Midbrain (tissue), 1 donor: ENCODE results near the gene AGBL1.

Experiments
- DNase-seq: peaks from one replicate; lab custom pipeline; 2025; lab: John Stamatoyannopoulos, UW

Gene AGBL1

GRCh38 chr15:86644339-86644738 lies 564.7 kb downstream of the AGBL1 start:
- DNase-seq: no peak

- no peak for DNase-seq
These were observed 566.3 kb downstream of the AGBL1 start for GRCh38 chr15:86645925-86646500.

GRCh38 chr15:86647810-86648440 lies 568.3 kb downstream of the AGBL1 start:
- DNase-seq: no peak

GRCh38 chr15:86649277-86649676 lies 569.6 kb downstream of the AGBL1 start:
- DNase-seq: no peak

- DNase-seq: no peak
These were observed 570.4 kb downstream of the AGBL1 start for GRCh38 chr15:86650094-86650493.

GRCh38 chr15:86653344-86654197 lies 573.9 kb downstream of the AGBL1 start:
- no peak for DNase-seq

- DNase-seq: no peak
These were observed 574.8 kb downstream of the AGBL1 start for GRCh38 chr15:86654501-86654900.

GRCh38 chr15:86657305-86657704 lies 577.6 kb downstream of the AGBL1 start:
- DNase-seq: no peak

- DNase-seq: no peak
These were observed 580.2 kb downstream of the AGBL1 start for GRCh38 chr15:86659724-86660411.

- DNase-seq: no peak
These were observed 581.9 kb downstream of the AGBL1 start for GRCh38 chr15:86661580-86661979.

- DNase-seq: no peak
These were observed 583.6 kb downstream of the AGBL1 start for GRCh38 chr15:86663304-86663703.

- no peak for DNase-seq
These were observed 584.3 kb downstream of the AGBL1 start for GRCh38 chr15:86663979-86664378.

- DNase-seq: no peak
These were observed 584.9 kb downstream of the AGBL1 start for GRCh38 chr15:86664581-86664980.

GRCh38 chr15:86676002-86676401 lies 596.3 kb downstream of the AGBL1 start:
- DNase-seq: no peak

- no peak for DNase-seq
These were observed 597.6 kb downstream of the AGBL1 start for GRCh38 chr15:86677278-86677677.

GRCh38 chr15:86685263-86685662 lies 605.6 kb downstream of the AGBL1 start:
- no peak for DNase-seq

- DNase-seq: no peak
These were observed 609.3 kb downstream of the AGBL1 start for GRCh38 chr15:86689006-86689405.

- no peak for DNase-seq
These were observed 610.9 kb downstream of the AGBL1 start for GRCh38 chr15:86690566-86690965.

- DNase-seq: peak; percentile 7
These were observed 611.5 kb downstream of the AGBL1 start for GRCh38 chr15:86691091-86691663.

- no peak for DNase-seq
These were observed 621.4 kb downstream of the AGBL1 start for GRCh38 chr15:86700864-86701610.

- no peak for DNase-seq
These were observed 621.9 kb downstream of the AGBL1 start for GRCh38 chr15:86701611-86701963.

- no peak for DNase-seq
These were observed 627.1 kb downstream of the AGBL1 start for GRCh38 chr15:86706813-86707212.
